GM12878 (cell line): ENCODE measurements around the gene HIVEP3. TPM values are rescaled to one million over a fixed set of nuclear protein-coding genes. Genes with fewer than 3 reads are reported as not detected.

ENCODE experiments used
- ATAC-seq: fragments of 200-7000 bp; cut with Tn5 transposase; 3 replicates; pipeline ENCODE4 v1.9.1; 2020; ENCODE audit warnings: mild to moderate bottlenecking, moderate library complexity
- BruUV-seq: library from RNA; stranded (reverse); fragments of 400-500 nt; replicated peaks from 2 replicates; lab custom pipeline; 2021; lab: Mats Ljungman, UMichigan
- CTCF ChIA-PET: fragments of 300-600 bp; sonication (Branson Sonifier 250); formaldehyde crosslinking; extraction: SDS; loops from one replicate; lab custom pipeline; 2021; ENCODE audit warnings: inconsistent platforms; lab: Yijun Ruan, JAX
- POLR2A ChIA-PET: fragments of 350-600 bp; formaldehyde crosslinking; extraction: SDS; loops from one replicate; lab custom pipeline; 2021; ENCODE audit warnings: inconsistent platforms; lab: Charles Lee
- RAD21 ChIA-PET: fragments of 300-600 bp; sonication (Branson Sonifier 250); formaldehyde crosslinking; loops from one replicate; lab custom pipeline; 2023; ENCODE audit warnings: antibody characterized with exemption; ENCODE audit not compliant: unreplicated experiment; lab: Charles Lee
- SMC1A ChIA-PET: fragments of 300-600 bp; sonication (Branson Sonifier 250); formaldehyde crosslinking; loops from one replicate; lab custom pipeline; 2023; ENCODE audit not compliant: unreplicated experiment, uncharacterized antibody; lab: Charles Lee
- DNase-seq: peaks from one replicate; pipeline ENCODE4 v3.0.0-alpha.2; 2011; ENCODE audit warnings: low read depth, low spot score
- FAIRE-seq: peaks from 3 replicates; lab custom pipeline; 2011; peaks lifted over from hg19 to GRCh38; lab: Jason Lieb, UNC
- H2AFZ ChIP-seq: 2 replicates; pipeline ENCODE4 v1.6.0; 2011; ENCODE audit warnings: low read depth, low read length, control low read depth; ENCODE audit not compliant: control insufficient read depth
- H3K27ac ChIP-seq: 2 replicates; pipeline ENCODE4 v1.5.1; 2011; ENCODE audit warnings: control low read depth; ENCODE audit not compliant: control insufficient read depth, insufficient read depth
- H3K27me3 ChIP-seq, 2 experiments: replicated peaks in 1 of 2; 2 replicates each; pipeline versions ENCODE4 v1.6.0 to v1.6.1; 2011; ENCODE audit warnings: low read length in 1 of 2; ENCODE audit not compliant: control insufficient read depth in 2 of 2, insufficient read depth in 2 of 2
- H3K36me3 ChIP-seq, 2 experiments: 2 replicates each; pipeline ENCODE4 v1.5.1; 2011; ENCODE audit warnings: low read length in 1 of 2; ENCODE audit not compliant: control insufficient read depth in 2 of 2, insufficient read depth in 2 of 2
- H3K4me1 ChIP-seq: 2 replicates; pipeline ENCODE4 v1.6.1; 2011; ENCODE audit warnings: mild to moderate bottlenecking, low read length, moderate library complexity, mixed read lengths; ENCODE audit not compliant: control insufficient read depth, insufficient read depth
- H3K4me2 ChIP-seq: 2 replicates; pipeline ENCODE4 v1.6.0; 2011; ENCODE audit warnings: control low read depth; ENCODE audit not compliant: control insufficient read depth, insufficient read depth
- H3K4me3 ChIP-seq: fragments of 200-600 bp; sonication (generic); 2 replicates; pipeline ENCODE4 v1.5.1; 2016
- H3K79me2 ChIP-seq: 2 replicates; pipeline ENCODE4 v1.6.0; 2011; ENCODE audit warnings: low read length; ENCODE audit not compliant: control insufficient read depth, insufficient read depth
- H3K9ac ChIP-seq: 2 replicates; pipeline ENCODE4 v1.8.0; 2011; ENCODE audit warnings: low read length, control low read depth, mixed read lengths; ENCODE audit not compliant: control insufficient read depth, insufficient read depth
- H3K9me3 ChIP-seq: replicated peaks from 3 replicates; pipeline ENCODE4 v1.5.1; 2011; ENCODE audit warnings: mild to moderate bottlenecking, low read length; ENCODE audit not compliant: control insufficient read depth, insufficient read depth
- H4K20me1 ChIP-seq: 2 replicates; pipeline ENCODE4 v1.6.0; 2011; ENCODE audit not compliant: control insufficient read depth, insufficient read depth
- EGR1 ChIP-seq, 2 experiments: IDR thresholded peaks; 1 replicate in 1 of 2; 2 replicates in 1 of 2; pipeline ENCODE4 v1.6.1; 2011 to 2012; ENCODE audit warnings: low read depth in 2 of 2, low read length in 2 of 2, borderline replicate concordance in 1 of 2, mild to moderate bottlenecking in 1 of 2, moderate library complexity in 1 of 2
- LARP7 ChIP-seq: fragments of 450-650 bp; IDR thresholded peaks from 2 replicates; pipeline ENCODE4 v1.6.1; 2017; ENCODE audit warnings: mild to moderate bottlenecking
- NR2C2 ChIP-seq: IDR thresholded peaks from 2 replicates; pipeline ENCODE4 v1.6.1; 2011; ENCODE audit warnings: borderline replicate concordance, low read depth; ENCODE audit not compliant: control insufficient read depth, insufficient read length
- TARDBP ChIP-seq: IDR thresholded peaks from 2 replicates; pipeline ENCODE4 v1.6.1; 2016; ENCODE audit warnings: borderline replicate concordance
- USF2 ChIP-seq: IDR thresholded peaks from 2 replicates; pipeline ENCODE4 v1.6.1; 2011; ENCODE audit warnings: low read depth, low read length, improper control_type of control experiment, borderline replicate concordance
- ZNF384 ChIP-seq: IDR thresholded peaks from 2 replicates; pipeline ENCODE4 v1.6.1; 2012; ENCODE audit warnings: low read depth, mild to moderate bottlenecking, low read length, improper control_type of control experiment, borderline replicate concordance
- ZNF622 ChIP-seq: fragments of 450-650 bp; IDR thresholded peaks from 2 replicates; pipeline ENCODE4 v1.6.1; 2017; ENCODE audit warnings: mild to moderate bottlenecking, inconsistent platforms
- WGBS: methylation state at CpG from one replicate; pipeline ENCODE4 v1.1.6; 2016; ENCODE audit warnings: low lambda C conversion rate; ENCODE audit not compliant: insufficient replicate concordance, insufficient coverage; ENCODE audit errors: missing lambda C conversion rate; 5-methylcytosine and 5-hydroxymethylcytosine counted together
- in situ Hi-C: fragments of 300-500 bp; cut with MboI; formaldehyde crosslinking; loops from 9 replicates; pipeline ENCODE4 v1.14.3; 2018; ENCODE audit warnings: mixed read lengths
- intact Hi-C: fragments of 100-400 bp; cut with micrococcal nuclease; formaldehyde crosslinking; loops from one replicate; pipeline ENCODE4 v1.14.2; 2022; ENCODE audit not compliant: unreplicated experiment
- polyA plus RNA-seq, 11 experiments: library from polyadenylated mRNA; depleted of rRNA in 4 of 11; unstranded in 6 of 11; stranded (reverse) in 5 of 11; fragments of >200 nt; fragmentation: Nextera tagmentation in 4 of 11; fragmentation: Illumina TruSeq in 1 of 11; extraction: Ambion mirVana in 4 of 11; extraction: Trizol in 1 of 11; gene quantifications; 1 replicate in 1 of 11; 2 replicates in 10 of 11; pipeline versions ENCODE4 v1.2.1 to v1.2.3, GENCODE V29; 2011 to 2016; ENCODE audit warnings: inconsistent platforms in 2 of 11, missing spikeins in 2 of 11, low read depth in 1 of 11
- total RNA-seq, 4 experiments: library from RNA; depleted of rRNA in 3 of 4; stranded (reverse); fragments of >200 nt in 3 of 4; fragmentation: Illumina TruSeq in 1 of 4; extraction: Trizol in 1 of 4; gene quantifications; 2 replicates each; pipeline versions ENCODE4 v1.2.1 to v1.2.3, GENCODE V29; 2013 to 2021

Gene HIVEP3
- total and polyA plus RNA-seq, 10 of the 15 experiments (the other 5 are each of a cell fraction or from before 2014, with no cell fraction given) = 1.8 to 13.6 (median 3.8) TPM

GRCh38 chr1:41758500-41758899, 160.2 kb downstream of the HIVEP3 start:
- H3K79me2 ChIP-seq = no peaks in the 10 kb centered on the region
- peaks cover 4% of the 10 kb centered on the region for H3K9me3 ChIP-seq
- ATAC-seq (no peak), DNase-seq (no peak), FAIRE-seq (no peak)
- no TSS peak for BruUV-seq
- H4K20me1 ChIP-seq = no peaks in the 10 kb centered on the region
- H3K9ac ChIP-seq = no peak overlapping the region
- H3K27me3 ChIP-seq = no peaks in the 10 kb centered on the region
- ChIA-PET CTCF (interaction anchor here (0.8 kb wide), 1 partner anchor 40 kb away, joined by 3 read pairs; no protein-coding TSS in a partner anchor), RAD21 (no interaction called here), POLR2A (no interaction called here), SMC1A (interaction anchor here (1.2 kb wide), 1 partner anchor 179 kb away, joined by 3 read pairs; no protein-coding TSS in a partner anchor)
- intact Hi-C loops (loop anchor here (10.0 kb wide), 2 partner anchors 196 to 276 kb away; no protein-coding TSS in a partner anchor), in situ Hi-C loops (no loop called here)
- no peak overlapping the region for H2AFZ ChIP-seq
- H3K4me2 ChIP-seq = no peak overlapping the region
- TF ChIP-seq NR2C2 = no peak
- TF ChIP-seq LARP7 = no peak
- no peak for TF ChIP-seq TARDBP
- no peak for TF ChIP-seq USF2
- TF ChIP-seq EGR1 (IDR thresholded peaks at IDR 0.05; ENCODE audit: borderline replicate concordance in 1 of 2, low read depth in 2 of 2, low read length in 2 of 2) = no peak
- TF ChIP-seq ZNF622 = no peak
- TF ChIP-seq ZNF384 = no peak
- 72% methylated on average over 2 of the region's 2 CpGs for WGBS
- no peak overlapping the region for H3K27ac ChIP-seq
- no peak overlapping the region for H3K4me3 ChIP-seq
- peaks cover 11% of the 10 kb centered on the region for H3K4me1 ChIP-seq
- H3K36me3 ChIP-seq = no peaks in the 10 kb centered on the region; a peak in 1 of 4 replicates
